GM12874 (cell line): Measurements from ENCODE around the gene SLC39A7.
A peak's percentile ranks its signal among the peaks of the same experiment; 100 is the strongest.

Experiments used
- TF ChIP-seq, protein P1 (sequence below): IDR thresholded peaks from 2 replicates; pipeline ENCODE4 v1.5.1; 2011; ENCODE audit warnings: low read depth, mild to moderate bottlenecking, control low read depth, low read length, moderate library complexity; ENCODE audit not compliant: insufficient read depth

SLC39A7 gene

DNA sequence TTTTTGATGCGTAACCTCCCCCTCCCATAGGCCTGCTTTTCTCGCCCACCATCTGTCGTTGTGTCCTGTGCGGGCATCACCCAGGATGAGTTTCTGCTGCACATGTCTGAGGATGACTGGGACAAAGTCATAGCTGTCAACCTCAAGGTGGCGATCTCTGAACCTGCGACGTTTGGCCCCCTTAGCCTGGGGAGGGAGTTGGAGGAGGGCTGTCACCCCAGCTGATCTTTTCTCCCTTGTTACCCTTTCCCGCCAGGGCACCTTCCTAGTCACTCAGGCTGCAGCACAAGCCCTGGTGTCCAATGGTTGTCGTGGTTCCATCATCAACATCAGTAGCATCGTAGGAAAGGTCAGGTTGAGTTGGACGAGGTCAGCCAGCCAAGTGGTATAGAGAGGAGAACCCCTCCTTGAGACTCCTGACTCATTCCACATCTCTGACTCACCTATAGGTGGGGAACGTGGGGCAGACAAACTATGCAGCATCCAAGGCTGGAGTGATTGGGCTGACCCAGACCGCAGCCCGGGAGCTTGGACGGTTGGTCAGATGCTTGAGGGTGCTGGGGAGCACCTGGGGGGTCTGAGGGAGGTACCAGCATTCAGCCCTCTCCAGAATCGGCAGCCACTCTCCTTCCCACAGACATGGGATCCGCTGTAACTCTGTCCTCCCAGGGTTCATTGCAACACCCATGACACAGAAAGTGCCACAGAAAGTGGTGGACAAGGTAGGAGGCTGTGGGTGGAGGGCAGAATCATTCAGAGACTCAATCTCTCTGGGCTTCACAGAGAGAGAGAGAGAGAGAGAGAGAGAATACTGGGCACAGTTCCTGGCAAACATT, 4.7 kb downstream of the SLC39A7 start:
- TF ChIP-seq, protein P1, sequence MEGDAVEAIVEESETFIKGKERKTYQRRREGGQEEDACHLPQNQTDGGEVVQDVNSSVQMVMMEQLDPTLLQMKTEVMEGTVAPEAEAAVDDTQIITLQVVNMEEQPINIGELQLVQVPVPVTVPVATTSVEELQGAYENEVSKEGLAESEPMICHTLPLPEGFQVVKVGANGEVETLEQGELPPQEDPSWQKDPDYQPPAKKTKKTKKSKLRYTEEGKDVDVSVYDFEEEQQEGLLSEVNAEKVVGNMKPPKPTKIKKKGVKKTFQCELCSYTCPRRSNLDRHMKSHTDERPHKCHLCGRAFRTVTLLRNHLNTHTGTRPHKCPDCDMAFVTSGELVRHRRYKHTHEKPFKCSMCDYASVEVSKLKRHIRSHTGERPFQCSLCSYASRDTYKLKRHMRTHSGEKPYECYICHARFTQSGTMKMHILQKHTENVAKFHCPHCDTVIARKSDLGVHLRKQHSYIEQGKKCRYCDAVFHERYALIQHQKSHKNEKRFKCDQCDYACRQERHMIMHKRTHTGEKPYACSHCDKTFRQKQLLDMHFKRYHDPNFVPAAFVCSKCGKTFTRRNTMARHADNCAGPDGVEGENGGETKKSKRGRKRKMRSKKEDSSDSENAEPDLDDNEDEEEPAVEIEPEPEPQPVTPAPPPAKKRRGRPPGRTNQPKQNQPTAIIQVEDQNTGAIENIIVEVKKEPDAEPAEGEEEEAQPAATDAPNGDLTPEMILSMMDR: peak; percentile 32; the same call in 1 of the 2 replicates

DNA sequence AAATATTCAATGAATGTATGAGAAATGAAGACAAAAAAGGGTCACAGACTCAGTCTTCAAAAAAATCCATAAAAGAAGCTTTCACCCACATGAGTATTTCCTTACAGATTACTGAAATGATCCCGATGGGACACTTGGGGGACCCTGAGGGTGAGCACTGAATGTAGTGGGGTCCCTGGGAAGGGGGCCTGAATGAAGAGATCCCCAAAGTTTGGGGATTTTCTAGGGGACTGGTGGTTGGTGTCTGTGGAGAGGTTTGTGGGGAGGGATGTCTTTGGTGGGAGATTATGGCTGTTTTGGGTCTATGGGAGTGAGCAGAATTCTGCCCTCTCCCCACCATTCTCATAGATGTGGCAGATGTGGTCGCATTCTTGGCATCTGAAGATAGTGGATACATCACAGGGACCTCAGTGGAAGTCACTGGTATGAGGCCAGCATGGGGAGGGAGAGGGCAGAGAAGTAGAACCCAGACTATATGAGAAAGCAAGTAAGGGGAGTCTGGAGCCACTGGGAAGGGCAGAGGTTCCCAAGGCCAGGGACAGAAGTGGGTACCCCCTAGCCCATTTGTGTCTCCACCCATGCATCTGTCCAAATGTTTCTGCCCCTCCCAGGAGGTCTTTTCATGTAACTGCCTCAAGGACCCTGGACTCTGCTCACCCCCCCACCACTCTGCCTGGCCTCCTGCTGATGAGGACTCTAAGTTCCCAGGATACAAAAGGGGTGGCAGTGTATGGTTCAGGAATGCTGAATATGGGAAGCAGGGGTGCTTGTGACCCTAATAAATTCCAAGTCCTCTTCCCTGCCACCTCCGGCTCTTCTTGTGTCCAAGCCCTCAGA, 5.6 kb downstream of the SLC39A7 start:
- TF ChIP-seq, protein P1: no peak

DNA sequence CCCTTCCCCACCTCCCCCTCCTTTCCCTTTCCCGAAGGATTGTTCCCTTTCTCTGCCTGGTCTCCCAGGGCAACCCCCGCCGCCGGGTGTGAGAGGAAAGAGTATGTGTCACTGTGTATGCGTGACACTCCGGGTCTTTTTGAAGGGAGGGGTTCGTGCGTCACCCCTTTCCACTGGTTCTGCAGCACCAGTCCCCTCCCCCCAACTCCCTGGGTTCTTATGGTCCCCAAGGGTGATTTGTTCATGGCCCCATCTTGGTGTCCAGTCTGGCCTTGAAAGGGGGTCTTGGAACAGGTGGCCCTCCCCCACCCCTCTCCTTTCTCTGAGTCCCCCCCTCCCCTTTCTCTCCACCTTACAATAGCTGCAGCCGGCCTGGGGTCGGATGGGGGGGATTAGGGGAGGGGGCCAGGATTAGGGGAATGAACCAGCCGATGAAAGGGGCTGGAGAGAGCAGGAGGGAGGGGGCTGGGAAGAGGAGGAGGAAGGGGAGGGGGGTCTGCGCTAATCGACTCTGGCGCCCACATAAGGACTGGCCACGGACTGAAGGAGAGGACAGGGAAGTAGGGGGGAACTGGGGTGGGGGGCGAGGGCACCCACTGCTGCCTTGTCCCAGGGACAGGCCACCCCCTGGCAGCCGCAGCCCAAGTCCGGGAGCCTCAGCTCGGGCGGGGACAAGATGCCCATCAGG, 6.3 kb downstream of the SLC39A7 start:
- TF ChIP-seq, protein P1: no peak

DNA sequence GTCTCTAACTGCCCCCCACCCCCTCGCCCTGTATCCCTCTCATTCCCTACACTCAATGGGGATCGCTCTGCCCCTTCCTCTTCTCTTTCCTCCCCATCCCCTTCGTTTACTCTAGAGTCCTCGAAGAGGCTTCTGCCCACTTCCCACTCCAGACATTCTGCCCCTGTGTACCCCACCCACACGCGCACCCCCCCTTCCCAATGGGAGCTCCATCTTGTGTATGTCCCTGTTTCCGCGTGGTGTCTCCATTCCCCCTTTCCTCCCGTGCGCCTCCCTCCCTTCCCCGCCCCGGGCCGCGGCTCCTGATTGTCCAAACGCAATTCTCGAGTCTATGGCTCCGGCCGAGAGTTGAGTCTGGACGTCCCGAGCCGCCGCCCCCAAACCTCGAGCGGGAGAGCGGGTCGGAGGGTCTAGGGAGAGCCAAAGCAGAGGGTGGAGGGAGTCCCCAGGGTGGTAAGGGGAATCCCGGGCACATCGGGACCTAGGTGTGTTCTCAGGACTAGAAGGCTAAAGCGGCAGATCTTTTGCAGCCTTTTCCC, 7.0 kb downstream of the SLC39A7 start:
- TF ChIP-seq, protein P1: no peak

DNA sequence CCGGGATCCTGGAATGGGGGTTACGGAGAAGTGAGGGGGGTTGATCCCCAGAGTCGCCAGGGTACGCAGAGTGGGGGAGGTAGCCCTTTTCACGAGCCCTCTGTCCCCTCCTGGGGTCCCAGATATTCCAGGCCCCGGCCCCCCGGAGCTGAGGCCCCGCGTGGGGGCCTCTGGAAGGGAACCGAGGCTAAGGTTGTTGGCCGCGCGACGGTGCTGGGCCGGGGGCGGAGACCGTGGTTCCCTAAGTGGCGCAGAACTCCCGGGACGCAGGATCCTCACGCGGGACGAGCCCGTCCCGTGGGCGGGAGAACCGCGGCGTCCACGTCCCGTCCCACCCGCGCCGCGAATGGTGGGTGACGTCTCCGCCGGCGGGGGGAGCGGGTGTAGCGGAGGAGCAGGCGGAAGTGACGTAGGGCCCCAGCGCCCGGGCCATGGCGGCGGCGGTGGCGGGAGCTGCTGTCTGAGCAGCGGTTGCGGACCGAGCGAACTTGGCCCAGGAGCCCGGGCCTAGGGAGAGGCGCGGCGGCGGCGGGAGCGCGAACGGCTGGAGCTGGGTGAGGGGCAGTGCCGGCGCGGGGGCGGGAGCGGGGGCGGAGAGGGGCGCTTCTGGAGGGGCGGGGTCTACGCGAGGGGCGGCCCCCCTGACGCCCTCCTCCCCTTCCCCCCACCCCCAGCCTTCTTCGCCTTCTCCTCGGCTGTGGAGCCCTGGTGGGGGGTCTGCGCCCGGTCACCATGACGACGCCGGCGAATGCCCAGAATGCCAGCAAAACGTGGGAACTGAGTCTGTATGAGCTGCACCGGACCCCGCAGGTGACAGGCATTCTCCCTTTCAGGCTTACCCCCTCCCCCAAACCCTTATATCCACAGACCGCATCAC, 7.7 kb downstream of the SLC39A7 start, which contains the start of gene RING1:
TSS of gene RING1 (plus strand) at position 410 of the 877 bp plus-strand sequence. CDS start at position 733, 323 bp downstream.
- TF ChIP-seq, protein P1: no peak

DNA sequence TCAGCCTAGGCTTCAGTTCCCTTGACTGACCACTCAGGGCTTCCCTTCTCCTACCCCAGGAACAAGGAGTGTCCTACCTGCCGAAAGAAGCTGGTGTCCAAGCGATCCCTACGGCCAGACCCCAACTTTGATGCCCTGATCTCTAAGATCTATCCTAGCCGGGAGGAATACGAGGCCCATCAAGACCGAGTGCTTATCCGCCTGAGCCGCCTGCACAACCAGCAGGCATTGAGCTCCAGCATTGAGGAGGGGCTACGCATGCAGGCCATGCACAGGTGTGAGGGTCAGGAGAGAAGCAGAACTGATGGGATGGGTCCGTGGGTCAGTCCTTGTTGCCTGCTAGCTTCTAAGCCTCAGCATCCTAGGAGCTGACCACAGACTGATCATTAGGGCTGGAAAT, 9.2 kb downstream of the SLC39A7 start:
- TF ChIP-seq, protein P1: no peak
